SK-N-MC (cell line): Measurements from ENCODE around the gene KRT20.

Experiments used
- EZH2 ChIP-seq: fragments of 200-600 bp; sonication (generic); IDR thresholded peaks from one replicate; pipeline ENCODE4 v1.6.1; 2017; ENCODE audit warnings: antibody characterized with exemption
- POLR2AphosphoS5 ChIP-seq: IDR thresholded peaks from 2 replicates; pipeline ENCODE4 v1.6.1; 2012; ENCODE audit warnings: mild to moderate bottlenecking, low read depth, low read length, borderline replicate concordance

- TF ChIP-seq EZH2, result no peak
- no peak for TF ChIP-seq POLR2AphosphoS5
These were observed 34.6 kb downstream of the KRT20 start for GRCh38 chr17:40850293-40850972.
